ENCODE data around the gene MAP2K2.

The MAP2K2 gene

DNA sequence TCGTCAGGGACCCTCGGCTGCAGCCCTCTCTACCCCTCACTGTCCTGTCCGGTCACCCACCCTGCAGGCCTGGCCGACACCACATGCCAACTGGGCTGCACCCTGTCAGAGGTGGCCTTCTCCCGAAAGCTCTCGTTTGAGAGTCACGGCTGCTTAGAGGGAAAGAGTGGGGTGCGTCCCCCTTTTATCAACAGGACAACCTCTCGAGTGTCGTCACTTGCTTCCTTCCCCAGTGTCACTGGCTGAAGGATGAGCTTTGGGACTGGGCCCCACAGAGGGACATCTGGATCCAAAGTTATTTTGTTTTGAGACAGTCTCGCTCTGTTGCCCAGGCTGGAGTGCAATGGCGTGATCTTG is 28.5 kb downstream of the MAP2K2 start:
- Histone ChIP-seq H2AFZ (ENCODE audit: low read length) (no peak overlapping the region), H3K36me3 (ENCODE audit: insufficient read depth, low read length) (peaks cover 11% of the 10 kb centered on the region; the same call in 1 of the 2 replicates), H3K4me1 (ENCODE audit: insufficient read depth, low read length, poor library complexity, severe bottlenecking) (no peaks in the 10 kb centered on the region), H4K20me1 (ENCODE audit: insufficient read depth, low read length, poor library complexity, severe bottlenecking) (no peaks in the 10 kb centered on the region), H3F3A (ENCODE audit: low read depth) (no peaks in the 10 kb centered on the region), H3K27me3 (ENCODE audit: insufficient read depth, low read length, poor library complexity, severe bottlenecking) (no peaks in the 10 kb centered on the region), H3K4me2 (ENCODE audit: low read depth, low read length, poor library complexity, severe bottlenecking) (no peak overlapping the region), H3K9me2 (replicated peaks; ENCODE audit: low read depth, low read length) (no peaks in the 10 kb centered on the region), H3K79me2 (ENCODE audit: insufficient read depth, low read length) (peaks cover 6% of the 10 kb centered on the region; the same call in 1 of the 2 replicates), H3K9me3 (ENCODE audit: insufficient read depth, low read depth, low read length) (no peaks in the 10 kb centered on the region), H3K4me3 (ENCODE audit: low read length, poor library complexity, severe bottlenecking) (no peak overlapping the region), H3K9ac (ENCODE audit: low read depth, low read length, poor library complexity, severe bottlenecking) (no peak overlapping the region)
- no peak for TF ChIP-seq EZH2phosphoT487 (IDR thresholded peaks at IDR 0.05; ENCODE audit: borderline replicate concordance)
- TF ChIP-seq, protein P1, sequence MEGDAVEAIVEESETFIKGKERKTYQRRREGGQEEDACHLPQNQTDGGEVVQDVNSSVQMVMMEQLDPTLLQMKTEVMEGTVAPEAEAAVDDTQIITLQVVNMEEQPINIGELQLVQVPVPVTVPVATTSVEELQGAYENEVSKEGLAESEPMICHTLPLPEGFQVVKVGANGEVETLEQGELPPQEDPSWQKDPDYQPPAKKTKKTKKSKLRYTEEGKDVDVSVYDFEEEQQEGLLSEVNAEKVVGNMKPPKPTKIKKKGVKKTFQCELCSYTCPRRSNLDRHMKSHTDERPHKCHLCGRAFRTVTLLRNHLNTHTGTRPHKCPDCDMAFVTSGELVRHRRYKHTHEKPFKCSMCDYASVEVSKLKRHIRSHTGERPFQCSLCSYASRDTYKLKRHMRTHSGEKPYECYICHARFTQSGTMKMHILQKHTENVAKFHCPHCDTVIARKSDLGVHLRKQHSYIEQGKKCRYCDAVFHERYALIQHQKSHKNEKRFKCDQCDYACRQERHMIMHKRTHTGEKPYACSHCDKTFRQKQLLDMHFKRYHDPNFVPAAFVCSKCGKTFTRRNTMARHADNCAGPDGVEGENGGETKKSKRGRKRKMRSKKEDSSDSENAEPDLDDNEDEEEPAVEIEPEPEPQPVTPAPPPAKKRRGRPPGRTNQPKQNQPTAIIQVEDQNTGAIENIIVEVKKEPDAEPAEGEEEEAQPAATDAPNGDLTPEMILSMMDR (conservative IDR thresholded peaks at IDR 0.05; ENCODE audit: low read length): no peak

DNA sequence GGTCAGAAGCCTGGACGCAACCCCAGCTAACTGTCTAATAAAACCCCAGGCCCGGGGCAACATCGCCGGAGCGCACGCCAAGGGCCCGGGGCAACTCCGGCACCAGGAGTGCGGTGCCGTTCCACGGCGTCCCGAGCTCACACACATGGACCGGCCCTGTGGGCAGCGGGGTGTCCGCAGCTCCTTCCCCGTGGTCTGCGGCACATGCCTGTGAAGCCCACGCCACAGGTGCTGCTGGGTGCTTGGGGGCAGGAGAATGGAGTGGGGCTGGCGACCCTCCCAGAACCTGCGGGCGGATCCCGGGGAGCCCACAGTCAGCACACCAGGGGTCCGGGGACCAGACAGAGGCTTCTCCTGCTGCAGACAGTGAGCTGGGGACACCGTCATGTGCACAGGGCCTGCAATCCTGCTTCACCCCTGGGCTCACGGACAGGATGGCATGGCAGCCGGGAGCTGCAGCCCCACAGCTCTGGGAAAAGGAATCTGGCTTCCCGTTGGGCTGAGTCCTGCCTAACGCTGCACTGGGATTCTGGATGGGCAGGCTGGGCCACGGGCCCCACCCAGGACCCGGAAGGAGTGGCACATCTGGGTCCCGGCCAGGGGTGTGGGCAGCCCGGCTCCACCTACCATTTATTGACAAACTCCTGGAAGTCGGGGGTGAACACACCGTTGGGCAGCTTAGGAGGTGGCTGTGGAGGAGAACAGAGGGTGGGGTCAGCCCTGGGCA is 29.0 kb downstream of the MAP2K2 start:
- H4K20me1 ChIP-seq (ENCODE audit: insufficient read depth, low read length, poor library complexity, severe bottlenecking): no peaks in the 10 kb centered on the region
- H3K4me2 ChIP-seq (ENCODE audit: low read depth, low read length, poor library complexity, severe bottlenecking): no peak overlapping the region
- TF ChIP-seq EZH2phosphoT487 (IDR thresholded peaks at IDR 0.05; ENCODE audit: borderline replicate concordance): no peak
- TF ChIP-seq, protein P1 (conservative IDR thresholded peaks at IDR 0.05; ENCODE audit: low read length): no peak
- peaks cover 11% of the 10 kb centered on the region; the same call in 1 of the 2 replicates for H3K36me3 ChIP-seq (ENCODE audit: insufficient read depth, low read length)
- H3K9me3 ChIP-seq (ENCODE audit: insufficient read depth, low read depth, low read length): no peaks in the 10 kb centered on the region
- H3K9me2 ChIP-seq (replicated peaks; ENCODE audit: low read depth, low read length): no peaks in the 10 kb centered on the region
- no peak overlapping the region for H3K9ac ChIP-seq (ENCODE audit: low read depth, low read length, poor library complexity, severe bottlenecking)
- no peak overlapping the region for H2AFZ ChIP-seq (ENCODE audit: low read length)
- H3K79me2 ChIP-seq (ENCODE audit: insufficient read depth, low read length): peaks cover 9% of the 10 kb centered on the region; the same call in 1 of the 2 replicates
- H3K4me3 ChIP-seq (ENCODE audit: low read length, poor library complexity, severe bottlenecking): no peak overlapping the region
- no peaks in the 10 kb centered on the region for H3K4me1 ChIP-seq (ENCODE audit: insufficient read depth, low read length, poor library complexity, severe bottlenecking)
- H3F3A ChIP-seq (ENCODE audit: low read depth): no peaks in the 10 kb centered on the region
- no peaks in the 10 kb centered on the region for H3K27me3 ChIP-seq (ENCODE audit: insufficient read depth, low read length, poor library complexity, severe bottlenecking)

DNA sequence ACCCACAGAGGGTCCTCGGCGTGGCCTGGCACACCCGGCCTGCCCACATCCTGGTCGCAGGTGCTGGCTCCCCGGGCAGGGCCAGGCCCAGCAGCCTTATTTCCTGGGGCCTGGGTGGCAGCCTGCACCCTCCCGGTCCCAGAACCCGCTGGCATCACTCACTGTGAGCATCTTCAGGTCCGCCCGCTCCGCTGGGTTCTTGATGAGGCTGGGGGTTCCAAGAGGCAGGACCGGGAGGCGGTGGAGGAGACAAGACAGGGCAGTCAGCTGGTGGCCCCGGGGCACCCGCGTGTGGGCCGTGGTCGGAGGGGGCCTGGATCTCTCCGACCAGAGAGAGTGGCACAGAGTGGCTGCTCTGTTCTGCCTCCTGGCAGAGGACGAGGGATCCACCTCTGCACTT is 29.6 kb downstream of the MAP2K2 start:
- Histone ChIP-seq H3K9me2 (replicated peaks; ENCODE audit: low read depth, low read length) (no peaks in the 10 kb centered on the region), H3K9me3 (ENCODE audit: insufficient read depth, low read depth, low read length) (no peaks in the 10 kb centered on the region), H3F3A (ENCODE audit: low read depth) (no peaks in the 10 kb centered on the region), H3K4me1 (ENCODE audit: insufficient read depth, low read length, poor library complexity, severe bottlenecking) (peaks cover 2% of the 10 kb centered on the region), H3K4me2 (ENCODE audit: low read depth, low read length, poor library complexity, severe bottlenecking) (no peak overlapping the region), H3K79me2 (ENCODE audit: insufficient read depth, low read length) (peaks cover 9% of the 10 kb centered on the region; the same call in 1 of the 2 replicates), H2AFZ (ENCODE audit: low read length) (no peak overlapping the region), H3K9ac (ENCODE audit: low read depth, low read length, poor library complexity, severe bottlenecking) (no peak overlapping the region), H3K4me3 (ENCODE audit: low read length, poor library complexity, severe bottlenecking) (no peak overlapping the region), H4K20me1 (ENCODE audit: insufficient read depth, low read length, poor library complexity, severe bottlenecking) (no peaks in the 10 kb centered on the region), H3K27me3 (ENCODE audit: insufficient read depth, low read length, poor library complexity, severe bottlenecking) (no peaks in the 10 kb centered on the region), H3K36me3 (ENCODE audit: insufficient read depth, low read length) (peaks cover 8% of the 10 kb centered on the region; the same call in 1 of the 2 replicates)
- no peak for TF ChIP-seq EZH2phosphoT487 (IDR thresholded peaks at IDR 0.05; ENCODE audit: borderline replicate concordance)
- TF ChIP-seq, protein P1 (conservative IDR thresholded peaks at IDR 0.05; ENCODE audit: low read length): no peak

All from Loucy (cell line).